Measurements from ENCODE around the gene PGS1.

The PGS1 gene

GRCh38 chr17:78408476-78409050 is 30.1 kb downstream of the PGS1 start:
- no peak for DNase-seq (ENCODE audit: low read depth, low spot score)

DNA sequence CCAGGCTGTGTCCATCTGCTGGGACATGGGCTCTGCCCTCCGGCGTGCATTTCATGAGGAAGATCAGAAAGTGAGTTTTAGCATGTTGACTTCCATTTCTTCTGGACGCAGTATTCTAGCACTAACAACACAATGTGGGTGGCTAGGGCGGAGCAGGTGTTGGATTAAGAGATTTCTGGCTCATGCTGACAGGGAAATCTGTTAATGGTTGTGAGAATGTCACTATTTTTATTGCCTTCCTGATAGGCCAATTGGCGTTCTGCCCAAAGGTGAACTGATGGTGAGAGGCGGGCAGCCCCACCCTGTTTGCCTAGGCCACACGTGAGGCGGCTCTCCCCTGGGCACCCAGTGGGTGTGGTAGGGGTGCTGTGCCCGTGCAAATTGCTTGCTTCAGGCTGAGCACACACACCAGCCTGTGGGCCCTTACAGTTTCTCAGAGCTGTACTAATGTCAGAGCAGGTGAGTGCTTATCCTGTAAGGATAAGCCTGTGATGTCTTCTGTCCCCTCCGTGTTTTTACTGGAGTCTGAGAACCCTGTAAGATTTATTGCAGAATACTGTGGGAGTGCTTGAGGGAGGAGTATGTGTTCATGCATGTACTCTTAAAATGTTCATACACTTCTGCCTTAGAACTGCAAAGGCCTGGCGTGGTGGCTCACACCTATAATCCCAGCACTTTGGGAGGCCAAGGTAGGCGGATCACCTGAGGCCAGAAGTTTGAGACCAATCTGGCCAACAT is 30.9 kb downstream of the PGS1 start:
- DNase-seq (ENCODE audit: low read depth, low spot score): no peak

DNA sequence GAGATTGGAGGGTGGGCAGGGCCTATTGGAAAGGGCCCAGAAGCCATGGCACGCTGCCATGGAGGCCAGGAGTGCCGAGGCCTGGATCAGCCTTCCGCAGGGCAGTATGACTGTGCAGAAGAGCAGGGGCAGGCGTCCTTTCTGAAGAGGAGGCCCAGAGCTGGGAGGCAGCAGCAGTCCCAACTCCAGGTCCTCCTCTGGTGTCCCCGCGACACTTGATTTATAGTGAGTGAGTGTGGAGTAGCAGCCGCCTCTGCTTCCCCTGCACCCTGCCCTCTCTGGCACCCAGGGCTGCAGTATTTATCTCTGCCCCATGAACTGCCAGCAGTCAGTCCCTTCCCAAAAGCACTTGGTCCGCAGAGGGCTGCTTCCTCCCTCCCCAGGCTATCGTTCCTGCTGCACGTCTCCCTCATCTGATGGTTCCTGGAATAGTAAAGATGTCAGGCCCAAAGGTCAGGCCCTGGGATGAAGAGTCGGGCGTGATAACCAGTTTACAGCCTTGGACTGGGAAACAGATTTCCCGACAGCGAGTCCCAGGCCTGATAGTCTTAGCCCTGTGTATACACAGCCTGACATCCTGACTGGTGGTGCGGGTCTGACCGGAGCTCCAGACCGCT is 32.9 kb downstream of the PGS1 start:
- DNase-seq (ENCODE audit: low read depth, low spot score): no peak

DNA sequence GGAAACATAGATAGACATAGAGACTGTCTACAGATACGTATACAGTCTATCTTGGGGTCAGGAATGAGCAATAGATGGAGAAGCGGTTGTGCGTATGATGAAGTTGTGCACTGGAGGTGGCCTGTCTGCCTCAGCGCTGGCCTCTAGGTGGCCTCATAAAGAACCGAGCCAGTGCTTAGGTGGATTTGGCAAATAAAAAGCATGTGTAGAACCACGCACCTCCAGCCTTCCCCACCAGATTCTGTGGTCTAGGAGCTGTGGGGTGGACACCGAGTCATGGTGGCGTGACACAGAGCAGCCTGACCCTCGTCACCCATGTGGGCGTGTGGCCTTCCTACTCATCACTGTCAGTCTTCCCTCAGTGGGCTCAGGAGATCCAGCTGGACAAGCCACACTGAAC is 34.0 kb downstream of the PGS1 start:
- no peak for DNase-seq (ENCODE audit: low read depth, low spot score)

- DNase-seq (ENCODE audit: low read depth, low spot score): no peak
These were observed 36.0 kb downstream of the PGS1 start for GRCh38 chr17:78414178-78415162.

DNA sequence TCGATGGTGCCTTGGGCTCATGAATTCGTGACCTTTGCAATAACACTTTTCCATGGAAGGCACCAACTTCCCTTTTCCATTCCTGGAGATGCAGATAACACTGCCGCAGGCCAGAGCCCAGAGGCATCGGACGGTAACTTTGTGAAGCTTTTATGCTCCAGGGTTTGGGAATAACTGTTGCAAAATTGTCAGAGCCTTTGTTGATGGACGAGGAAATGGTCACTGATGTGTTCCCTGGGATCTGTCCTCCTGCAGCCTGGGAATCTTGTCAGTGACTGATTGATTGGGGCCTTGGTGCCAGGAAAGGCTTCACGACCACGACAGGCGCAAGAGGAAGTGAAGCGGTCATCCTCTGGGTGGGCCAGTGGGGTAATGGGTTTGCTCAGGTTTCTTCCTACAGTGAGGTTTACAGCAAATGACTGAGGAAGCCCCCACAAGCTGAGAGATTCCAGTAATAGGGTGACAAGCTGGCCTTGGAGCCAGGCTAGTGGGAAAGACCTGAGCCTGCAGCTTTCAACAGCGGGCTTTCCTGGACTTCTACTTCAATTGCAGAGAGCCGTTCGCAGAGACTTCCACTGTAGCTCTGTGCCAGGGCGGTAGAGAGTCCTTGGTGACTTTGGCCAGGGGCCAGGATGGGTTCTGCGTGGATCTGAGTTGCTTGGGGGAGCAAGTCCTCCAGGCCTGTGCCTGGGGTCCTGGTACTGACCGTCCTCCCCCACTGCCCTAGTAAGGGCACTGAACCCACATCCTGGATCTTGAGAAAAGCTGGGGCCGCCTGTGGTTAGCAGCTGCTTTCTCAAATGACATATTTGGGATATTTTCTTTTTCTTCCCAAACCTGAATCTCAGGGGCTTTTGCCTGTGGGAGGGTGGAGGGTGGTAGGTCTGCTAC is 37.6 kb downstream of the PGS1 start:
- no peak for DNase-seq (ENCODE audit: low read depth, low spot score)

- no peak for DNase-seq (ENCODE audit: low read depth, low spot score)
These were observed 38.5 kb downstream of the PGS1 start for GRCh38 chr17:78416791-78417530.

- no peak for DNase-seq (ENCODE audit: low read depth, low spot score)
These were observed 39.1 kb downstream of the PGS1 start for GRCh38 chr17:78417531-78417909.

DNA sequence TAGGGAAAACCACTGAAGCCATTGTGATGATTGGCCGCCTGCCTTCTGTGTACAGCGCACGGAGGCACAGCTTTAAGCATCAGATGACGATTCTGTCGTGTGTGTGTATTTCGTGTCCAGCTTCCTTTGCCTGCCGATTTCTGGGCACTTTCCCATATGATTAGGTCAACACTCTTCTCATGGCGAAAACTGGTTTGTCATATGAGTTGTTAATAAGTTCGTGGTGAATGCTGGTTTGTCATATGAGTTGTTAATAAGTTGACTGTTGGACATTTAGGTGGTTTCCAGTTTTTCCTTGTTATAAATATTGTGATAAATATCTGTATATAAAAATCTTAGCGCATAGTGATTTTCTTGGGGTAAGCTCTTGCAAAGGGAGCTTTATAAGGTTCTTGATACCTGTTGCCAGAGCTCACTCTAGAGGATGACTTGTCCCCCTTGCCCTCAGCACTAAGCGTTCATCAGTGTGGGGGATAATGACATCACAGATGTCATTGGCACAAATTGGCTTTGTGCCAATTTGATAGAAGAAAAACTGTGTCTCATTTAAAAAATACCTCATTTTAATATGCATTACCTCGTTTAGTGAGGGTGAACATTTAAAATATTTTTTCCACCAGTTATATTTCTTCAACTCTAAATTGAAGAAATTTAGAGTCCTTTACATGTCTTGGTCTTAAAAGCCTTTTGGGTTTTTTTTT is 40.0 kb downstream of the PGS1 start:
- DNase-seq (ENCODE audit: low read depth, low spot score): no peak

- DNase-seq (ENCODE audit: low read depth, low spot score): no peak
These were observed 41.7 kb downstream of the PGS1 start for GRCh38 chr17:78419970-78420815.

GRCh38 chr17:78421084-78421533 is 42.7 kb downstream of the PGS1 start:
- DNase-seq (ENCODE audit: low read depth, low spot score): no peak

- peak; percentile 59 for DNase-seq (ENCODE audit: low read depth, low spot score)
These were observed 43.3 kb downstream of the PGS1 start for GRCh38 chr17:78421534-78422266.

- DNase-seq (ENCODE audit: low read depth, low spot score): no peak
These were observed 43.8 kb downstream of the PGS1 start for GRCh38 chr17:78422267-78422605.

- DNase-seq (ENCODE audit: low read depth, low spot score): no peak
These were observed 44.6 kb downstream of the PGS1 start for GRCh38 chr17:78422872-78423588.

GRCh38 chr17:78423961-78424675 is 45.7 kb downstream of the PGS1 start:
- no peak for DNase-seq (ENCODE audit: low read depth, low spot score)

DNA sequence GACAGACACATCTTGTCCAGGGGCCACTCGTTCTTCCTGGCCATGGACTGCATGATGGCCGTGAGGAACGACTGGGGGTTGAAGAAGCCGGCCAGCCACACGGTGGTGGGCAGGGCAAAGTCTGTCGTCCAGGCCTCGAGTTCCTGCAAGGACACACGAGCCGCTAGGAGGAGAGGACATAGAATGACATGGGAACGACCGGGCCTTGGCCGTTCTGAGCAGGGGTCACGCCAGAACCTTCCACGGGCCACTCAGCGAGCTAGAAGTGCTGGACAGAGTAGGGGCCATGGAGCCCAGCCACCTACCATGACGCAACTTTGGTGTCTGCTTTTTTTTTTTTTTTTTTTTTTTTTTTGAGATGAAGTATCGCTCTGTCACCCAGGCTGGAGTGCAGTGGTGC is 47.0 kb downstream of the PGS1 start:
- DNase-seq (ENCODE audit: low read depth, low spot score): no peak
